Suprapubic skin (tissue), 4 donors: ENCODE results near the gene CX3CR1. TPM values are rescaled to one million over a fixed set of nuclear protein-coding genes. Genes with fewer than 3 reads are reported as not detected.

Experiments used
- DNase-seq, 2 donors: peaks; one replicate each; pipeline ENCODE4 v3.0.0-alpha.2; 2019; ENCODE audit warnings: low spot score in 2 of 2
- H3K27ac ChIP-seq: fragments of 200-600 bp; sonication (generic); one replicate; pipeline ENCODE4 v1.5.1; 2019
- H3K27me3 ChIP-seq: fragments of 200-600 bp; sonication (generic); one replicate; pipeline ENCODE4 v1.5.1; 2019
- H3K36me3 ChIP-seq: fragments of 200-600 bp; sonication (generic); one replicate; pipeline ENCODE4 v1.5.1; 2019
- H3K4me1 ChIP-seq: fragments of 200-600 bp; sonication (generic); one replicate; pipeline ENCODE4 v1.5.1; 2019
- H3K4me3 ChIP-seq: fragments of 200-600 bp; sonication (generic); one replicate; pipeline ENCODE4 v1.5.1; 2019; ENCODE audit warnings: mild to moderate bottlenecking
- H3K9me3 ChIP-seq: fragments of 200-600 bp; sonication (generic); one replicate; pipeline ENCODE4 v1.5.1; 2019
- CTCF ChIP-seq, 2 donors: fragments of 200-600 bp in 1 of 2; fragments of 450-650 bp in 1 of 2; sonication (generic) in 1 of 2; IDR thresholded peaks; one replicate each; pipeline ENCODE4 v1.5.1; 2016 to 2019; ENCODE audit warnings: antibody characterized with exemption in 2 of 2, mild to moderate bottlenecking in 1 of 2, moderate library complexity in 1 of 2
- EP300 ChIP-seq: sonication (generic); formaldehyde crosslinking; IDR thresholded peaks from one replicate; pipeline ENCODE4 v1.6.1; 2017; ENCODE audit warnings: antibody characterized with exemption
- POLR2A ChIP-seq, 2 donors: fragments of 450-650 bp; IDR thresholded peaks; one replicate each; pipeline ENCODE4 v1.6.1; 2017; ENCODE audit warnings: antibody characterized with exemption in 2 of 2, mild to moderate bottlenecking in 2 of 2, moderate library complexity in 2 of 2
- POLR2AphosphoS5 ChIP-seq, 3 donors: sonication (generic); formaldehyde crosslinking; IDR thresholded peaks; one replicate each; pipeline ENCODE4 v1.6.1; 2017; ENCODE audit warnings: antibody characterized with exemption in 3 of 3
- WGBS: methylation state at CpG from one replicate; pipeline ENCODE4 v1.1.5; 2018; 5-methylcytosine and 5-hydroxymethylcytosine counted together
- total RNA-seq, 4 donors: library from RNA; depleted of rRNA; stranded (reverse); fragments of >200 nt; gene quantifications; one replicate each; pipeline ENCODE4 v1.1.0, GENCODE V29; 2016

CX3CR1 gene
- total RNA-seq, 4 donors from 2014 or later, result 0.60 to 1.4 (median 1.1) TPM

DNA sequence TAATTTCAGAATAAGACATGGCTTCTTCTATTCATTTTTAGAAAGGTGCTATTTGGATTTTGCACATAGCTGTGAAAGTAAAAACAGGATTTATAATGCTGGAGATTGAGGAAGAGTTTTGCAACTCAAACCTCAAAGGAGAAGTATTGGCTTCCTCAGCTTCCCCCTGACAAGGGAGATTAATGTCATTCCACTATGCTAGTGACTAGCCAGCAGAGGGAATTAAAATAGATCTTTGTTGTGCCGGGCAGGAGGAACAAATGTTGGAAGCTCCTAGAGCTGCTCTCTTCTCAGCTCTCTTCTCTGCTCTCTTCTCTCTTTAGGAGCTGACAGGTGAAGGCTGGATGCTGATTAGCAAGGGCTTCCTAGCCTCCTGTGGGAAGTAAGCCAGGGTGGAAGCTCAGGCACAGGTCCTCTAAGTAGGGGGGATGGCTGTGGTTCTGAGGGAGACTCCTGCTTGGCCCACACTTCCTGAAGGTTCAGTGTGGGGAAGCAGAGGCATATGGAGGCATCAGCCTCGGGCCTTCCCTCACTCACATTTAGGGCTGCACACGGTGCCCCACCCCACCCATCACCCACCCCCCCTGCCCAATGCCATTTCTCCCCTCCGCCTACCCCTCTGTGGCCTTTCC, 29.6 kb downstream of the CX3CR1 start:
- Histone ChIP-seq H3K9me3 (no peaks in the 10 kb centered on the region), H3K4me3 (no peak overlapping the region), H3K4me1 (peaks cover 8% of the 10 kb centered on the region), H3K36me3 (no peaks in the 10 kb centered on the region), H3K27me3 (no peaks in the 10 kb centered on the region), H3K27ac (no peak overlapping the region)
- WGBS, result 53% methylated on average over 4 of the region's 4 CpGs
- TF ChIP-seq CTCF (IDR thresholded peaks at IDR 0.05), result no peak
- no peak for TF ChIP-seq POLR2A (IDR thresholded peaks at IDR 0.05)
- no peak for TF ChIP-seq EP300
- TF ChIP-seq POLR2AphosphoS5 (IDR thresholded peaks at IDR 0.05), result no peak
- no peak for DNase-seq

DNA sequence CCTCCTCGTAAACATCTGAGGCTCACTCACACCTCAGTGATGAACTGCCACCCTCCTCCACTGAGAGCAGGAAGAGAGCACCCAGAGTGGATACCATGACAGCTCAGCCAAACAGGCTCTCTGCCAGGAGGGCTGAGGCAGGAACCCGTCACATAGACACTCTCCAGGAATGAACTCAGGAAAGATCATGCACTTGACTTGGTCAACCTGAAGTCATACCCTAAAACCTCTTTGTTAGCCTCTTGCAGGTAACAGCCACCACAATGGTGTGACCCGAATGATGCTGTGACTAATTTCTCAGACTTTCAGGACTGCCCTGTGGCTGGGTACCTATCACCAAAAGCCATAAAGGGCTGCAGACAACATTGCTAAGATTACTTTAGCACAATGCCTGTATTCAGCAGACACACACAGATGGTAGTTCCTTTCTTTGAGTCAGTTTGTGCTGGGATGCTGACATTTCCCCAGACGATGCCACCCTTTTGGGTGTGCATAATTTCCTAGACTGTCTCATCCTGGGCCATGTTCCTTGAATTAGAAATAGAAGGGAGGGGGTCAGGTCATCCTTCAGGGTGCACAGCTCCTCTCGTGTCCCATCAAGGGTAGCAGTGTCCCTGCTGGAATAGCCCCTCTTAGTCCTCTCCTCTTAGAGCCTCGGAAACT, 30.3 kb downstream of the CX3CR1 start:
- Histone ChIP-seq H3K4me1 (peaks cover 7% of the 10 kb centered on the region), H3K27me3 (no peaks in the 10 kb centered on the region), H3K27ac (no peak overlapping the region), H3K36me3 (no peaks in the 10 kb centered on the region), H3K9me3 (no peaks in the 10 kb centered on the region), H3K4me3 (no peak overlapping the region)
- no peak for DNase-seq
- WGBS, result 60% methylated on average over 6 of the region's 6 CpGs
- TF ChIP-seq POLR2AphosphoS5 (IDR thresholded peaks at IDR 0.05), result no peak
- no peak for TF ChIP-seq EP300
- no peak for TF ChIP-seq CTCF (IDR thresholded peaks at IDR 0.05)
- no peak for TF ChIP-seq POLR2A (IDR thresholded peaks at IDR 0.05)

DNA sequence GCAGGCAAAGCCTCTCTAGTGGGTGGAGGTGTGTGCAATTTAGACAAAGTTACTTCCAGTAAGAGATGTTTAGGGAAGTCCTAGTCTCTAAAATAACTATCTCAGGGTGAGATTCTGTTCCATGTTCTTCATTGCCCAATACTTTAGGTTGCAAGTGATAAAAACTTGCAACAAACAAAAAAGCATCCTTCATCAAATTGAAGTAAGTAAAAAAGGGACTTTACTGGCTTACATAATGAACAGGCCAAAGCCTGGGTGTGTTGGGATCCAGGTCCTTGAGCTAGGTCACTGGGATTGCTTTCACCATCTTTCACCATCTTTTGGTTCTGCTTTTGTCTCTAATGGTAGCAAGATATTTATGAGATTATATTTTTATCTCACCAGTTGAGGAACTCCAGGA, 38.3 kb downstream of the CX3CR1 start:
- H3K9me3 ChIP-seq, result no peaks in the 10 kb centered on the region
- no peak for DNase-seq
- TF ChIP-seq POLR2AphosphoS5 (IDR thresholded peaks at IDR 0.05), result no peak
- no peak for TF ChIP-seq POLR2A (IDR thresholded peaks at IDR 0.05)
- TF ChIP-seq EP300, result no peak
- TF ChIP-seq CTCF (IDR thresholded peaks at IDR 0.05), result no peak
- H3K27me3 ChIP-seq, result no peaks in the 10 kb centered on the region
- H3K4me3 ChIP-seq, result no peak overlapping the region
- no peaks in the 10 kb centered on the region for H3K36me3 ChIP-seq
- H3K27ac ChIP-seq, result no peak overlapping the region
- no peaks in the 10 kb centered on the region for H3K4me1 ChIP-seq

DNA sequence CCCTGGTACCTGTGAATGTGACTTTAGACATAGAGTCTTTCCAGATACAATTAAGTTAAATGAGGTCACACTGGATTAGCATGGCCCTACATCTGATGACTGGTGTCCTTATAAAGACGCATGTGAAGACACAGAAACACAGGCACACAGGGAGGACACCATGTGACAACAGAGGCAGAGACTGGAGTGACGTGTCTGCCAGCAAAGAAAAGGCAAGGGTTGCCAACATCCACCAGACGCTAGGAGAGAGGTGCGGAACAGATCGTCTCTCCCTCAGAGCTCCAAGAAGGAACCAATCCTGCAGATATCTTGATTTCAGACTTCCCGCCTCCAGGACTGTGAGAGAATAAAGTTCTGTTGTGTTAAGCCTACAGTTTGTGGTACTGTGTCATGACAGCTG, 42.8 kb downstream of the CX3CR1 start:
- peaks cover 6% of the 10 kb centered on the region for H3K27me3 ChIP-seq
- H3K27ac ChIP-seq, result no peak overlapping the region
- no peaks in the 10 kb centered on the region for H3K36me3 ChIP-seq
- no peaks in the 10 kb centered on the region for H3K4me1 ChIP-seq
- WGBS, result 72% methylated on average over 6 of the region's 6 CpGs
- DNase-seq, result no peak
- H3K4me3 ChIP-seq, result no peak overlapping the region
- TF ChIP-seq CTCF (IDR thresholded peaks at IDR 0.05), result no peak
- no peak for TF ChIP-seq POLR2A (IDR thresholded peaks at IDR 0.05)
- TF ChIP-seq EP300, result no peak
- no peak for TF ChIP-seq POLR2AphosphoS5 (IDR thresholded peaks at IDR 0.05)
- no peaks in the 10 kb centered on the region for H3K9me3 ChIP-seq

DNA sequence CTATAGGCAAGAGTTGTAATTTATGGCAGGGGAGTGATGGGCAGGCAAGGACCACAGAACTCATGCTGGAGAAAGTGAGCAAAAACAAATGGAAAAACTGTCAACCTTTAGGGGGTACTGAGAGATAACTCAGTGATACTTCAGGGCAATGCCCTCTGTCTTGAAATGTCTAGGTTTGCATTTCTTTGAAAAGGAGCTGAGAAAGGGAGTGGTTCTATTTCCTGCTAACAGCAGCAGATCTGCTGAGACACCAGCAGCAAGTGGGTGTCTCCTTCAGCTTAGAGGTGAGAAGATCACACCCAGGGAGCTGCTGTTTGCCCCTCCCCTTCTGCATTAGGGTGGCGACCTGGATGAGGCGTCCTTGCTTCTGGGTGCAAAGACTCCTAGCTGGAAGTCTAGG, 45.2 kb downstream of the CX3CR1 start:
- no peak overlapping the region for H3K4me3 ChIP-seq
- 58% methylated on average over 2 of the region's 2 CpGs for WGBS
- peaks cover 6% of the 10 kb centered on the region for H3K27me3 ChIP-seq
- no peak overlapping the region for H3K27ac ChIP-seq
- no peak for DNase-seq
- H3K36me3 ChIP-seq, result no peaks in the 10 kb centered on the region
- no peaks in the 10 kb centered on the region for H3K9me3 ChIP-seq
- no peaks in the 10 kb centered on the region for H3K4me1 ChIP-seq
- TF ChIP-seq CTCF (IDR thresholded peaks at IDR 0.05) (no peak), POLR2AphosphoS5 (IDR thresholded peaks at IDR 0.05) (no peak)
